HG03045 (cell line): ENCODE measurements around the gene KIAA1958.
"Not testable (repeated sequence)": the region's sequence is repeated elsewhere in the genome, so short reads cannot be mapped to it uniquely, and the experiment has no call there.

ENCODE experiments used
- ATAC-seq: cut with Tn5 transposase; IDR thresholded peaks from one replicate; pipeline ENCODE4 v1.9.1; 2021; ENCODE audit warnings: mild to moderate bottlenecking, moderate library complexity; ENCODE audit not compliant: unreplicated experiment

KIAA1958 gene

GRCh38 chr9:112554516-112554915 lies 67.9 kb downstream of the KIAA1958 start:
- no peak for ATAC-seq

- no peak for ATAC-seq
Measured at GRCh38 chr9:112555101-112555643, 68.5 kb downstream of the KIAA1958 start.

- ATAC-seq, result no peak
Measured at GRCh38 chr9:112555844-112556482, 69.3 kb downstream of the KIAA1958 start.

- ATAC-seq, result no peak
Measured at GRCh38 chr9:112556497-112557442, 70.1 kb downstream of the KIAA1958 start.

GRCh38 chr9:112558476-112558875 lies 71.8 kb downstream of the KIAA1958 start:
- no peak for ATAC-seq

- ATAC-seq, result no peak
Measured at GRCh38 chr9:112558978-112559377, 72.4 kb downstream of the KIAA1958 start.

GRCh38 chr9:112559629-112560413 lies 73.2 kb downstream of the KIAA1958 start:
- no peak for ATAC-seq

GRCh38 chr9:112562235-112562958 lies 75.8 kb downstream of the KIAA1958 start:
- ATAC-seq, result no peak

GRCh38 chr9:112569186-112569585 lies 82.6 kb downstream of the KIAA1958 start:
- ATAC-seq, result no peak

GRCh38 chr9:112570671-112571167 lies 84.1 kb downstream of the KIAA1958 start:
- ATAC-seq, result no peak

- ATAC-seq, result no peak
Measured at GRCh38 chr9:112571624-112572355, 85.2 kb downstream of the KIAA1958 start.

- ATAC-seq, result no peak
Measured at GRCh38 chr9:112572416-112572815, 85.8 kb downstream of the KIAA1958 start.

GRCh38 chr9:112574008-112574407 lies 87.4 kb downstream of the KIAA1958 start:
- no peak for ATAC-seq

GRCh38 chr9:112575107-112575506 lies 88.5 kb downstream of the KIAA1958 start:
- no peak for ATAC-seq

GRCh38 chr9:112581469-112582176 lies 95.0 kb downstream of the KIAA1958 start:
- ATAC-seq, result no peak

GRCh38 chr9:112582371-112583262 lies 96.0 kb downstream of the KIAA1958 start:
- no peak for ATAC-seq

GRCh38 chr9:112586599-112587155 lies 100.0 kb downstream of the KIAA1958 start:
- no peak for ATAC-seq

GRCh38 chr9:112591875-112592274 lies 105.2 kb downstream of the KIAA1958 start:
- ATAC-seq, result not testable (repeated sequence)
